ENCODE measurements around the gene YPEL2. TPM values are rescaled to one million over a fixed set of nuclear protein-coding genes. Genes with fewer than 3 reads are reported as not detected.
A peak's percentile ranks its signal among the peaks of the same experiment; 100 is the strongest.

The YPEL2 gene
- total RNA-seq, 1 donor: 7.8 TPM

DNA sequence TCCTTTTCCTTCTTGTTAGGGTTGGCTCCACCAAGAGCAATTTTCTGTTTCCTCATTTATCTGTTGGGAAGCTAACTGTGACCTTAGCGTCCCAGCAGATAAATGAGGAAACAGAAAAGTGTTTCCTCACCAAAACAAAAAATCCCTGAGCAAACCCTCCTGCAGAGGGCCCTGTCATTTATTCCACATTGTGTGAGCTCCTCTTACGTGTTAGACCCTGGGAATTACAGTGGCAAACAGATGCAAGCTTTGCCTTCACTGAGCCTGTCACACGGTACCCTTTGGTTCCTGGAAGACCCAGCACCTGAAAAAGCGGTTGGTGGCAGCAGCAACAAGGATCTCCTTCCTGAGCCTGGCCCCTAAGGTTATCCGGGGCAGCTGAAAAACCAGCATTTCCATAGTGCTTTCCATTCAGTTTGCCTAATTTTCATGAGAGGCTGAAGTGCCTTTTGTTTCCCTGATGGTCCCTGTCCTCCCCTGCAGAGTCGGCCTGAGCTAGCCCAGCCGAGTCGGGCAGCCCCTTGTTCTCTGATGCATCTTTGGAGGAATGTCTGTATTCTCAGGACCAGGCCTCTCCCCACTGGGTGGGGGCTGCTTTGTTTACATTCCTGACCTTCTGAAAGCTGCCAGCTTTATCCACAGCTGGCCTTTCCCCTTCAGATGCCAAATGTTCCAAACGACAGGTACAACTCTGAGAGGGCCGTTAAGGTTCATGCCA, 34.7 kb downstream of the YPEL2 start:
- DNase-seq (ENCODE audit: low read depth): no peak

GRCh38 chr17:59366773-59367656, 35.6 kb downstream of the YPEL2 start:
- H3K4me3 ChIP-seq (ENCODE audit: low read depth, low read length): no peak overlapping the region
- TF ChIP-seq CTCF (IDR thresholded peaks at IDR 0.05; ENCODE audit: insufficient read depth, low read depth, low read length): no peak
- DNase-seq (ENCODE audit: low read depth): peak; percentile 77

More for the DNA sequence above, 34.7 kb downstream of the YPEL2 start:
- TF ChIP-seq CTCF (IDR thresholded peaks at IDR 0.05; ENCODE audit: insufficient read depth, low read depth, low read length): no peak
- H3K4me3 ChIP-seq (ENCODE audit: low read depth, low read length): no peak overlapping the region

GRCh38 chr17:59367657-59368045, 36.2 kb downstream of the YPEL2 start:
- DNase-seq (ENCODE audit: low read depth): no peak

GRCh38 chr17:59368218-59368857, 36.9 kb downstream of the YPEL2 start:
- no peak for TF ChIP-seq CTCF (IDR thresholded peaks at IDR 0.05; ENCODE audit: insufficient read depth, low read depth, low read length)
- H3K4me3 ChIP-seq (ENCODE audit: low read depth, low read length): no peak overlapping the region
- peak; percentile 62 for DNase-seq (ENCODE audit: low read depth)

More at GRCh38 chr17:59367657-59368045, 36.2 kb downstream of the YPEL2 start:
- no peak overlapping the region for H3K4me3 ChIP-seq (ENCODE audit: low read depth, low read length)
- TF ChIP-seq CTCF (IDR thresholded peaks at IDR 0.05; ENCODE audit: insufficient read depth, low read depth, low read length): no peak

GRCh38 chr17:59369031-59369975, 37.8 kb downstream of the YPEL2 start:
- no peak overlapping the region for H3K4me3 ChIP-seq (ENCODE audit: low read depth, low read length)
- peak; percentile 51 for DNase-seq (ENCODE audit: low read depth)
- TF ChIP-seq CTCF (IDR thresholded peaks at IDR 0.05; ENCODE audit: insufficient read depth, low read depth, low read length): no peak

Measured in fibroblast of villous mesenchyme (primary cell).